ENCODE results near the gene GALC. TPM values are rescaled to one million over a fixed set of nuclear protein-coding genes. Genes with fewer than 3 reads are reported as not detected.

GALC gene
- total RNA-seq, 1 experiment from 2014 or later, result 19.9 TPM

DNA sequence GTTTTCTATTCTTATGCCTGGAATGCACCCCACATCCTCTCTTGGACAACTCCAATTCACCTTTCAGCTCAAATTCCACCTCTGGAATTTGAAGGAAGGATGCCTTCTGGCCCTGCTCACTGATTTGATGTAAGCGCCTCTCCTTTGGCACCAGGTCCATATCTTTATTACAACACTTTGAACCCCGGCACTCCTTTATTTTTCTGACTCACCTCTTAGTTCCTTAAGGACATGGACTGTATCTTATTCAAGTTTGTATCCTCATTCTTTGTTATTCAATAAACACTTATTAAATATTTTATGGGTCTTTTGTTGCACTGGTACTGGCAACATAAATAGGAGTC is 3.1 kb downstream of the GALC start:
- TF ChIP-seq, protein P1, sequence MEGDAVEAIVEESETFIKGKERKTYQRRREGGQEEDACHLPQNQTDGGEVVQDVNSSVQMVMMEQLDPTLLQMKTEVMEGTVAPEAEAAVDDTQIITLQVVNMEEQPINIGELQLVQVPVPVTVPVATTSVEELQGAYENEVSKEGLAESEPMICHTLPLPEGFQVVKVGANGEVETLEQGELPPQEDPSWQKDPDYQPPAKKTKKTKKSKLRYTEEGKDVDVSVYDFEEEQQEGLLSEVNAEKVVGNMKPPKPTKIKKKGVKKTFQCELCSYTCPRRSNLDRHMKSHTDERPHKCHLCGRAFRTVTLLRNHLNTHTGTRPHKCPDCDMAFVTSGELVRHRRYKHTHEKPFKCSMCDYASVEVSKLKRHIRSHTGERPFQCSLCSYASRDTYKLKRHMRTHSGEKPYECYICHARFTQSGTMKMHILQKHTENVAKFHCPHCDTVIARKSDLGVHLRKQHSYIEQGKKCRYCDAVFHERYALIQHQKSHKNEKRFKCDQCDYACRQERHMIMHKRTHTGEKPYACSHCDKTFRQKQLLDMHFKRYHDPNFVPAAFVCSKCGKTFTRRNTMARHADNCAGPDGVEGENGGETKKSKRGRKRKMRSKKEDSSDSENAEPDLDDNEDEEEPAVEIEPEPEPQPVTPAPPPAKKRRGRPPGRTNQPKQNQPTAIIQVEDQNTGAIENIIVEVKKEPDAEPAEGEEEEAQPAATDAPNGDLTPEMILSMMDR (IDR thresholded peaks at IDR 0.05; ENCODE audit: insufficient read depth in 1 of 2, low read depth in 1 of 2, low read length in 1 of 2, severe bottlenecking in 1 of 2, unreplicated experiment in 1 of 2), result no peak
- ChIA-PET POLR2A (no interaction called here), CTCF (no interaction called here)
- H3K4me3 Mint-ChIP-seq (ENCODE audit: unreplicated experiment), result no peak overlapping the region
- Histone ChIP-seq H3K9me3 (no peaks in the 10 kb centered on the region), H3K36me3 (ENCODE audit: control insufficient read depth, insufficient read depth, low read length) (no peaks in the 10 kb centered on the region), H3K4me3 (ENCODE audit: low read depth, low read length) (no peak overlapping the region), H3K27me3 (replicated peaks; ENCODE audit: control insufficient read depth, insufficient read depth, low read length) (no peaks in the 10 kb centered on the region), H3K4me1 (no peaks in the 10 kb centered on the region)
- H3K4me1 Mint-ChIP-seq (ENCODE audit: low read depth, unreplicated experiment), result no peaks in the 10 kb centered on the region
- no TSS peak for BruUV-seq (replicated peaks)
- H3K9me3 Mint-ChIP-seq (ENCODE audit: unreplicated experiment), result no peaks in the 10 kb centered on the region
- no peak overlapping the region for H3K27ac Mint-ChIP-seq (ENCODE audit: unreplicated experiment)
- no peak for DNase-seq
- no peaks in the 10 kb centered on the region for H3K27me3 Mint-ChIP-seq (ENCODE audit: insufficient read depth, unreplicated experiment)
- intact Hi-C loops (cut with micrococcal nuclease; ENCODE audit: unreplicated experiment), result no loop called here
- no peaks in the 10 kb centered on the region for H3K36me3 Mint-ChIP-seq (ENCODE audit: insufficient read depth, unreplicated experiment)

DNA sequence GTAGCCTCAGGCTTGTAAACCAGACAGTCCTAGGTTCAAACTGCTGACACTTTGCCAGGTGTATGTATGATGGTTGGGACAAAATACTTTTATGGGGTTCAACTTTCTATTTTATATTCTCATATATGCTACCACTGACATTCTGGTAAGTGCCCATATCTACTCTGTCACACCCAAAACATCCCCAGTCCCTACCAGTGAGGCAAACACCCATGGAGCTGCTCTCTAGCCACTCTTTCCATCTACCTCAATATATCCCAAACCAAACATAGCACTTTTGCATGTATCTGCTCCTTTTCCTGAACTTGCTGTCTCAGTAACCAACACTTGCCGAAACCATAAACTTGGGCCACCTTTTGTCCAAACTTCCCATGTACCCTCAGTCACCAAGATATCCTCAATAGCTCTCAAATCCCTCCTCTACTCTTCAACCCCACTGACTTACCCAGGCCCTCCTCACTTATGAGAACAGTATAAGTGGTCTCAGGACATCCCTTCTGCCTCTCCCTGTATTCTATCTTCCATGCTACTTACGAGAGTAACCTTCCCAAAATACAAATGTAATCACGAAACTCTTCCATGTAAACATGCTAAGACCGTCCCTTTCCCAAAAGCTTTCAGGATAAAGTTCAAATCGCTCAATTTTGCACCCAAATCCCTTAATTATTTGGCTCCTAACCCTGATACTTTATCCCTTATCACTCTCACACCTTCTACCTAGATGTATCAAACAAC is 3.6 kb downstream of the GALC start:
- Histone ChIP-seq H3K9me3 (no peaks in the 10 kb centered on the region), H3K4me1 (no peaks in the 10 kb centered on the region), H3K27me3 (replicated peaks; ENCODE audit: control insufficient read depth, insufficient read depth, low read length) (no peaks in the 10 kb centered on the region), H3K36me3 (ENCODE audit: control insufficient read depth, insufficient read depth, low read length) (no peaks in the 10 kb centered on the region), H3K4me3 (ENCODE audit: low read depth, low read length) (no peak overlapping the region)
- TF ChIP-seq, protein P1 (IDR thresholded peaks at IDR 0.05; ENCODE audit: insufficient read depth in 1 of 2, low read depth in 1 of 2, low read length in 1 of 2, severe bottlenecking in 1 of 2, unreplicated experiment in 1 of 2), result no peak
- H3K4me1 Mint-ChIP-seq (ENCODE audit: low read depth, unreplicated experiment), result no peaks in the 10 kb centered on the region
- no peak overlapping the region for H3K4me3 Mint-ChIP-seq (ENCODE audit: unreplicated experiment)
- no TSS peak for BruUV-seq (replicated peaks)
- ChIA-PET CTCF (no interaction called here), POLR2A (no interaction called here)
- no peak for DNase-seq
- H3K36me3 Mint-ChIP-seq (ENCODE audit: insufficient read depth, unreplicated experiment), result no peaks in the 10 kb centered on the region
- no peaks in the 10 kb centered on the region for H3K27me3 Mint-ChIP-seq (ENCODE audit: insufficient read depth, unreplicated experiment)
- no peak overlapping the region for H3K27ac Mint-ChIP-seq (ENCODE audit: unreplicated experiment)
- H3K9me3 Mint-ChIP-seq (ENCODE audit: unreplicated experiment), result no peaks in the 10 kb centered on the region
- intact Hi-C loops (cut with micrococcal nuclease; ENCODE audit: unreplicated experiment), result no loop called here

DNA sequence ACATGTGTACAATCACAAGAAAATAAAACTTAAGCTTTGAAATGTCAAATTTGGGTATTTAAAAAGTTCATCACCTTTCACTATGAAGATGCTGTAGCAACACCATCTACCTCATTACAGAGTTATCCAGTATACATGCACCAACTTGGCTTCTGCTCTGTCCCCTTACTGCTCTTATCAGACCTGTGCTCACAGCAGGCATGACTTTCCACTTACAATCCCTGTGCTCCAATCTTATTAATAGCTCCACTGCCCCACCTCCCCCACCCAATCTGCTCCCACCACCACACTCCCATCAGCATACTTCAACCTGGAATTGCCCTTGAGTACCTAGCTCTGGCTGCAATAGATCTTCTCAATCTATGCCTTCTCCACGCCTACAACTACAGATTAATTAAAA is 13.3 kb downstream of the GALC start:
- H3K4me1 ChIP-seq, result 0 out of 2 replicates have a peak, but pooled peaks cover 4% of the 10 kb centered on the region
- Mint-ChIP-seq H3K27me3 (ENCODE audit: insufficient read depth, unreplicated experiment) (no peaks in the 10 kb centered on the region), H3K27ac (ENCODE audit: unreplicated experiment) (no peak overlapping the region), H3K4me1 (ENCODE audit: low read depth, unreplicated experiment) (no peaks in the 10 kb centered on the region), H3K9me3 (ENCODE audit: unreplicated experiment) (no peaks in the 10 kb centered on the region), H3K4me3 (ENCODE audit: unreplicated experiment) (no peak overlapping the region), H3K36me3 (ENCODE audit: insufficient read depth, unreplicated experiment) (no peaks in the 10 kb centered on the region)
- ChIA-PET POLR2A (no interaction called here), CTCF (no interaction called here)
- no peaks in the 10 kb centered on the region for H3K27me3 ChIP-seq (replicated peaks; ENCODE audit: control insufficient read depth, insufficient read depth, low read length)
- DNase-seq, result no peak
- TF ChIP-seq, protein P1 (IDR thresholded peaks at IDR 0.05; ENCODE audit: insufficient read depth in 1 of 2, low read depth in 1 of 2, low read length in 1 of 2, severe bottlenecking in 1 of 2, unreplicated experiment in 1 of 2), result no peak
- no TSS peak for BruUV-seq (replicated peaks)
- H3K9me3 ChIP-seq, result no peaks in the 10 kb centered on the region
- no peak overlapping the region for H3K4me3 ChIP-seq (ENCODE audit: low read depth, low read length)
- no peaks in the 10 kb centered on the region for H3K36me3 ChIP-seq (ENCODE audit: control insufficient read depth, insufficient read depth, low read length)
- intact Hi-C loops (cut with micrococcal nuclease; ENCODE audit: unreplicated experiment), result no loop called here

All from Caco-2 (cell line).